ENCODE data around the gene UNC5C.

The UNC5C gene

GRCh38 chr4:95256108-95256835 is 292.5 kb downstream of the UNC5C start:
- no peak for DNase-seq

- no peak for DNase-seq
These were observed 293.2 kb downstream of the UNC5C start for GRCh38 chr4:95255396-95256107.

GRCh38 chr4:95251568-95251967 is 297.2 kb downstream of the UNC5C start:
- DNase-seq: no peak

- peak; percentile 8 for DNase-seq
These were observed 298.1 kb downstream of the UNC5C start for GRCh38 chr4:95250544-95251137.

GRCh38 chr4:95249426-95250021 is 299.2 kb downstream of the UNC5C start:
- DNase-seq: no peak

- no peak for DNase-seq
These were observed 299.9 kb downstream of the UNC5C start for GRCh38 chr4:95248720-95249425.

- no peak for DNase-seq
These were observed 304.9 kb downstream of the UNC5C start for GRCh38 chr4:95243892-95244291.

GRCh38 chr4:95238554-95238953 is 310.2 kb downstream of the UNC5C start:
- DNase-seq: no peak

GRCh38 chr4:95232358-95233156 is 316.2 kb downstream of the UNC5C start:
- no peak for DNase-seq

- DNase-seq: no peak
These were observed 317.1 kb downstream of the UNC5C start for GRCh38 chr4:95231681-95232080.

GRCh38 chr4:95225849-95226248 is 322.9 kb downstream of the UNC5C start:
- DNase-seq: peak; percentile 6

- DNase-seq: no peak
These were observed 324.4 kb downstream of the UNC5C start for GRCh38 chr4:95224402-95224801.

GRCh38 chr4:95220205-95221175 is 328.3 kb downstream of the UNC5C start:
- no peak for DNase-seq

- no peak for DNase-seq
These were observed 329.7 kb downstream of the UNC5C start for GRCh38 chr4:95219109-95219508.

- no peak for DNase-seq
These were observed 331.6 kb downstream of the UNC5C start for GRCh38 chr4:95217197-95217596.

GRCh38 chr4:95216636-95217035 is 332.1 kb downstream of the UNC5C start:
- no peak for DNase-seq

- DNase-seq: no peak
These were observed 332.7 kb downstream of the UNC5C start for GRCh38 chr4:95215991-95216605.

- DNase-seq: peak; percentile 89
These were observed 333.7 kb downstream of the UNC5C start for GRCh38 chr4:95215043-95215442.

GRCh38 chr4:95214408-95214807 is 334.4 kb downstream of the UNC5C start:
- peak; percentile 86 for DNase-seq

GRCh38 chr4:95213366-95213765 is 335.4 kb downstream of the UNC5C start:
- peak; percentile 40 for DNase-seq
